HG03439 (cell line): Measurements from ENCODE around the gene FAM20C.

Experiments
- ATAC-seq: cut with Tn5 transposase; IDR thresholded peaks from one replicate; pipeline ENCODE4 v1.9.1; 2021; ENCODE audit warnings: mild to moderate bottlenecking, moderate library complexity; ENCODE audit not compliant: unreplicated experiment

Gene FAM20C

DNA sequence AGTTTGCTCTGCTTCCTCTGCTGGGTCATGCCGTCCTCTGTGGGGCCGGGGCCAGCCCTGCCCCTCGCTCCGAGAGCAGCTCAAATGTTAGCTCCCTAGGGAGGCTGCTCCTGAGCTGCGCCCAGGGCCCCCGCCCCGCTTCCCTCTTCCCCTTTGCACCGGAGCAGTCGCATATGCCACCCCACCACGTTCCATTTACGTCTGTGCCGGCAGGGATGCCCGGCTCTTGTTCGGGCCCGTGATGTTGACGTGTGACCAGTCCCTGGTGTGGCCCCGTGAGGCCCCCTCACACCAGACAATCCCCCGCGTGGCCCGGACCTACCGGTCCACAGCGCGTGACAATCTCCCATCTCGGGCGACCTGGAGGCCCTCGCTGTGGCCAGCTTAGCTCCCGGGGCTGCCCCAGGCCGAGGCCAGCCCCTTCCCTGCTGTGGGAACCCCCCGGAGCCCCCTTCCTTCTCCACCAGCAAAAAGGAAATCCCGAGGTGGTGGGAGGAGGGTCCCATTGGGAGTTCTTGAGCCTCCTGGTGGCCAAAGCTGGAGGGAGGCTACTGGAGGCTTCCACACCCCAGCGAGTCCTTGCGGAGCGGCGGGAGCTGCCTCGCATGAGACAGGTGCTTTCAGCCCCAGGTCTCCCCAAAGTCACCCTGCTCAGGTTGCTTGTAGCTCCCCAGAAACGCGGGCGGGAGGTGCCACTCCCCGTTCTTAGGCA, 15.2 kb downstream of the FAM20C start:
- ATAC-seq, result no peak

DNA sequence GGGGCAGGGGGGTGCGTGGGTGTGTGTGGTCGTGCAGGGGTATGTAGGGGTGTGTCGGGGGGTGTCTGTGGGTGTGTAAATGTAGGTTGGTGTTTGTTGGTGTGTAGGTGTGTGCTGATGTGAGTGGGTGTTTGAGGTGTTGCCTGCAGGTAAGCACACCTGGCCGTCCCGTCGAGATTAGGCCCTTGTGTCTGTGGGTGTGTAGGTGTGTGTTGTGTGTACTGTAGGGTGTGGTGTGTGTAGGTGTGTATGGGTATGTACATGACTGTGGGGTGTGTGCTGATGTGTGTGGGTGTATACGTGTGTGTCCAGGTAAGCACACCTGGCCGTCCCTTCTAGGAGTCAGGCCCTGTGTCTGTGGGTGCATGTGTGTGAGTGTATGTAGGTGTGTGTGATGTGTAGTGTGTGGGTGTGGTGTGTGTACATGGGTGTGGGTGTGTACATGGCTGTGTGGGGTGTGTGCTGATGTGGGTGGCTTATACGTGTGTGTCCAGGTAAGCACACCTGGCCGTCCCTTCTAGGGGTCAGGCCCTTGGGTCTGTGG, 15.8 kb downstream of the FAM20C start:
- no peak for ATAC-seq

DNA sequence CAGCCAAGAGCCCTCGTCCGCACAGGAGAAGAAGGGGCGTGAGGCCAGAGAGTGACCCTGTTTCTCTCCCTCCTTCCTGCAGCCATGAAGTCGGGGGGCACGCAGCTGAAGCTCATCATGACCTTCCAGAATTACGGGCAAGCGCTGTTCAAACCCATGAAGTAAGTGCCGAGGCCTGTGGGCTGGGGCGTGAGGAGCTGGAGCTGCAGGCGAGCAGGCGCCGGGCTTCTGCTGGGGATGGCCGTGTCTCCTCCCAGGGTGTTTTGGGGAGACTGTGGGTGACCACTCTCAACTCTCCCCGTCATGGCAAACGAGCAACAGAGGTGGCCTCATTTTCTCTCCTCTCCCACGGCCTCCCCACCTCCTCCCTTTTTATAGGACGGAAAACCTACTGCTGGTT, 16.4 kb downstream of the FAM20C start:
- no peak for ATAC-seq

DNA sequence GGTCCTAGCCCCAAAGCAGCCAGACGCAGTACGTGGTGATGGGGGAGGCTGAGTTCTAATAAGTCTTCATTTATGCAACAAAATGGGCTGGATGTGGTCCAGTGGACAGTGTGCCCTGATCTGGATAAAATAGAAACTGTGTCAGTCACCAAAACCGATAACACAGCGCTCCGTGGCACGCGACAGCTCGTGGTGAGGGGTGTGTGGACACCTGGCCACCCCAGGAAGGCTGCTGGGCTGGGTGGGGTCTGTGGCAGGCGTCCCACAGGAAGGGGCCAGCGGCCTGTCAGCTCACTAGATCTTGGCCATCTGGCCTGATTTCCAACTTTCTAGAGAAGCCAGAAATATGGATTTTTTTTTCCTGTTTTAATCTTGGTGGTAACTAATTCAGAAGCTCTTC, 17.0 kb downstream of the FAM20C start:
- ATAC-seq, result no peak

DNA sequence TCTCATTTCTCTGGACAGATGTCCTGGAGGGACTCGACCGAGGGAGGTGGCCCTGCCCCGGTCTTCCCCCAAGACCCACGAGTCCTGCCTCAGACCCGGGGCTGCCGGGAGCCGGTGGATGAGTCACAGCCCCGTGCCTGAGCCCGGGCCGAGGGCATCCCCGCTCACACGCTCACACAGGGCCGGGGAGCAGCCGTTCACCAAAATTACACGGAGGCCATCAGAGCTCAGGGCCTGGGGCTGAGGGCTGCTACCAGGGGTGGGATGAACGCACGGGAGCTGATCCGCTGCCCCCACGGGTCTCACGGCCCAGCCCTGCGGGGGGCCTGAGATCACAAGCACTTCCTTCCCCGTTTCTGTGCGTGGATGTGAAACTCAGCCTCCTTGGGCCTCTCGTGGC, 17.5 kb downstream of the FAM20C start:
- no peak for ATAC-seq

DNA sequence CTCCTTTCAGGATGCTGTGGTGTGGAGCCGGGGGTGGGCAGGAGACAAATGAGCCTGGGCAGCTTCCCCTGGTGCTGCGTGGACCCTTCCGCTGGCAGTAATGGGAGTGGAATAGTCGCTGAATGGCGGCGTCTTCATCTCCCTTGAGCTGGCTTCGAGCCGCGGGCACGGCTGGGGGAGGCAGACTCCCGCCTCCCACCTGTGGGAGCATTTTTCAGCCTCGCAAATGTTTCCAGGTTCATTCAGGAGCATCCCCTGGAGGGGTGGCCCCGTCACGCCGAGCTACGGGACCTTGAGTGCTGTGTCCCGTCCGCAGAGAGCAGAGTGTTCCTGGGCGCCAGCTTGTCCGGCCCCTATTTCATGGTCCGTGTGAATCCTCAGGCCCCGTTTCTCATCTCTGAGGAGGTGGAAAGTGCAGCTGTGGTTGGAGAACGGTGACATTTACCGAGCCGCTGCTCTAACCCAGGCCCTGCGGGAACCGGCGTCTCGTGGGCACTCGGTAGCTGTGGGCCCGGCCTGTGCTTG, 18.1 kb downstream of the FAM20C start:
- ATAC-seq, result no peak

DNA sequence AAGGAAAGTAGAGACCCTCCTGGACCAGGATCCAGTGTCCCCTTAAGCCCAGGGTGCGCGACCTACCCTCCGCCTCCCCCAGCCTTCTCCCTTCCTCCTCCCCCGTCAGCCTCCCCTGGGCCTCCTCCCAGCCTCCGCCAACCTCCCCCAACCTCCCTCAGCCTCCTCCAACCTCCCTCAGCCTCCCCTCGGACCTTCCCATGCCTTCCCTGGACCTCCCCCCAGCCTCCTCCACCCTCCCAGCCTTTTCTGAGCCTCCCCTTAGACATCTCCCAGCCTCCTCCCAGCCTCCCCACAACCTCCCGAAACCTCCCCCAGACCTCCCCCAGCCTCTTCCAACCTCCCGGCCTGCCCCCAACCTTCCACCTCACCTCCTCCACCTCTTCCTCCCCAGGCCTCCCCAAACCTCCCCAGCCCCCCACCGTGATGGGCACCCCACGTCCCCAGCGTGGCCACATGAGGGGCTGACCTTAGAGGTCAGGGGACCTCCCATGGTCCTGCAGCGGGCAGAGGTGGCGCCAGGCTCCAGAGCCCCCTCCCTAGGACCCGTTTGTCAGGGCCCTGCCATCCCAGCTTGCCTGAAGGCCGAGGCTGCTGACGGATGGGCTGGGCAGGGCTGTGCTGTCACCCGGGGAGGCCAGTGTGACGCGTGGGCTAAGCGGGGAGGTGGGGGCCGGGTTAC, 18.8 kb downstream of the FAM20C start:
- ATAC-seq, result no peak

DNA sequence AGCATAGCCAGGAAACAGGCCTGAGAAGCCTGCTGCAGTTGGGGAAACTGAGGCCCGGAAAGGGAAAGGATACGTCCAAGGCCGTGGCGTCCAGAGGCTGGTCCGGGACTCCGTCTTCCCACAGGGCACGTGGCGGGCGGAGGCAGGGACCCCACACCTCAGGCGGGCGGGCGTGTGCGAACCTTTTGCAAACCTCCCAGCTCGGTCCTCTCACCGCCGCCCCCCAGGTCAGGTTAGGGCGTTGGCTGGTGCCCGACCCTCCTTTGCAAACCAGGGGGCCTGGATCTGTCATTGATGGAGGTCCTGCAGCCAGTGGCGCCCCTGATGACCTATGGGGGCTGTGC, 19.3 kb downstream of the FAM20C start:
- no peak for ATAC-seq

DNA sequence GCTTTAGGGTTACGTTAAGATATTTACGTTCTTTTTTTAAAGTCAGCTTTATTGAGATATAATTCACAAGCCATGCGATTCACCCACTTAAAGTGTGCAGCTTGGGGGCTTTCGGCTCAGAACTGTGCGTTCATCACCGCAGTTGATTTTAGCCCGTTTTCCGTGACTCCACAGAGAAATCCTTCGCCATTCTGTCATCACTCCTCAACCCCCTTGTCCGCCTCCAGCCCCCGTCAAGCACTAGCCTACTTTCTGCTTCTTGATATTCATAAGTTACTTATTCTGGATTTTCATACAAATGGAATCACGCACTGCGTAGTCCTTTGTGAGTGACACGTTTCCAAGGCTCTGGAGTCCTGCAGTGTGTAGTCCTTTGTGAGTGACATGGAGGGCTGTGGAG, 20.4 kb downstream of the FAM20C start:
- ATAC-seq, result no peak

DNA sequence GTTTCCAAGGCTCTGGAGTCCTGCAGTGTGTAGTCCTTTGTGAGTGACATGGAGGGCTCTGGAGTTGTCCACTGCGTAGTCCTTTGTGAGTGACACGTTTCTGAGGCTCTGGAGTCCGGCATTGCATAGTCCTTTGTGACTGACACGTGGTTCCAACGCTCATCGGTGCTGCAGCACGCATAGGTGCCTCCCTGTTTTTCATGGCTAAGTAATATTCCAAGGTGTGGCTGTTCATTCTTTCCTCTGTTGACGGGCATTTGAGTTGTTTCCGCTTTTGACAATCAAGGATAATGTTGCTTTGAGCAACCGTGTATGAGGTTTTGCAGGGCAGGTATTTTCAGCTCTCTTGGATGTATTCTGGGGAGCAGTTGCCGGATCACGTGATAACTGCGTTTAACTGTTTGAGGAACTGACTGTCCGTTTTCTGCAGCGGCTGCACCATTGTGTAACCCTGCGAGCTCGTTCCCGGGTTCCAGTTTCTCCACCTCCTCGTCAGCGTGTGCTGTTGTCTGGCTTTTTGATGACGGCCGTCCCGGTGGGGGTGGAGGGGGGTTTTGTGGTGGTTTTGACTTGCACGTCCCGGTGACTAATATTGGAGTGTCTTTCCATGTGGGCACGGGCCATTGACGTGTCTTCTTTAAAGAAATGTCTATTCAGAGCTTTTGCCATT, 21.1 kb downstream of the FAM20C start:
- ATAC-seq, result no peak

DNA sequence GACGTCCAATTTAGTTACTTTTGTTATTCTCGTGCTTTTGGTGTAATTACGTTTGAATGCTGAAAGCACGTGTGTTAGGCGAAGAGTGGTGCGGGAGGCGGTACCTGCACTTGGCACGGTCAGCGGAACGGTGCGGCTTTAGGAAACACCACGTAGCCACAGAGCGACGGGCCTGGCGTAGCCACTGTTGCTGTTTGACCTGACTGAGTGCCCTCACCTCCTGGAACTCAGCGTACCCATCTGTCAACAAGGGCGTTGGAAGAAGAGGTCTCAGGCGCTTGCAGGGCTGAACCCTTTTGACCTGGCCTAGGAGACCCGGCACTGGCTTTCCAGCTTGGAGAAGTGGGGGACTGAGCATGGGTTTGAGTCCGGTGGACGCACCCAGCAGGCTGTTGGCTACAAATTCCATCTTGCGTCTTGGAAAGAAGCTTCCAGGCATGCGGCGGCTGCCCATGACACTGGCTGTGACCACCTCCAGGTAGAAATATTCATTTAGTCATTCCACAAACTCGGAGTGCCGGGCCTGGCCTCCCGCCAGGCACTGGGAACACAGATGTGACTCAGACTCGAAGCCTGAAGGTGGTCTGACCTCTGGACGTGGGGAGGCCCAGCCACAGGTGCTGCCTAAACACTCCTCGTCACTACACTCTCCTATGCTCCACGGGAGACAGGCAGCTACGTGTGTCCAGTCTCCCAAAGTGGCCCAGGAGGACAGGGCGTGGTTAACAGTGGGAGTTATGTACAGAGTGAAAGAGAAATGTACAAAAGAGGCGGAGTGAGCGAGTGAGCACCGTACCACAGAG, 22.2 kb downstream of the FAM20C start:
- ATAC-seq, result no peak

DNA sequence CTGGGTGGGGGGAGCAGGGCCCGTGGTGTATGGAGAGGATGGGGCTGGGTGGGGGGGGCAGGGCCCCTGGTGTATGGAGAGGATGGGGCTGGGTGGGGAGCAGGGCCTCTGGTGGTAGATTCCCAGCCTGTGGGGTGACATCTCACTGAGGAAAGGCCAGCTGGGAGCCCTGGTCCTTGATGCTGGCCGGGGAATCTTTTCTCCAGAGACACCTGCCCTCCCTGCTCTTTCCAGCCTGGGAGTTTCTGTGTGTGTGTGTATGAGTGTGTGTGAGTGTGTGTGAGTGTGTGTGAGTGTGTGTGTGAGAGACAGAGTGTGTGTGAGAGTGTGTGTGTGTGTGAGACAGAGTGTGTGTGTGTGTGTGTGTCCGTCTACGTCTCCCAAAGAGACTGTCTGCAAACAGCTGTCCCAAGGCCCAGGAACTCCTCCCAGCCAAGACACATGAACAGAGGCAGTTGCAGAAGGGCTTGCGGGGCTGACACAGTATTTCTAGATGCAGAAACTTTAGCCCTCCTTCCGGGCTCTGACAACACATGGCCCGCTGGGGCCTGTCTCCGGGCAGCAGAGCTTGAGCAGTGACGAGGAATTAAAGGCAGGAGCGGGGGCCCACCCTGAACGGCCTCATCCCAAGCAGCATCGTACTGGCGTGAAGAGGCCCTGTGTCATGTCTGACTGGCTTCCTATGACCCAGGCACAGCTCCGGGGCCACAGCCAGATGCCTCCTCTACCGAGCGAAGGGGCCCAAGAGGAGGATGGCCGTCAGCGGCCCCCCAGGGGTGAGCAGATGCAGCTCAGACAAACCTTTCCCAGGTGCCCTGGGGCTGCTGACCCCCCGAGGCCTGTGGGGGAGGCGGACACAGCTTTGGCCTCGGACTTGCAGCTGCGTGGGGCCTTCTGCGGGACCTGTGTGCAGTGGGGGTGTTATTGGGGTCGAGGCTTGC, 24.3 kb downstream of the FAM20C start:
- no peak for ATAC-seq

DNA sequence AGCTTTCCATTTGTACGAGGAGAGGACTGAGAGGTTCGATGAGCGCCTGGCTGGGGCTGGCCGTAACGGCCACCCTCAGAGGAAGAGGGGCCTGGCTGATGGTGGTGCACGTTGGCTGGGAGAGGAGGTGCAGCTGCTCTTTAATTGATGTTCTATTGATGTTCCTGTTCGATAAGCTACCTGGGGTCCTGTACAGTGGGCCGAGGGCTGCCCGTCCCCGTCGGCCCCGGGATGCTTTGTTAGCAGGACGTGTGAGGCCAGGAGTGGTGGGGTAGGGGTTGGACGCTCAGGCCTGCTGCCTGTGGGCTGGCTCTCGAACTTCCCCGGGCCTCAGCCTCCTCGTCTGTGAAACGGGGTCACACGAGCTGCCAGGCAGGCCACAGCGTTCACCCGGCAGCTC, 25.4 kb downstream of the FAM20C start:
- no peak for ATAC-seq

DNA sequence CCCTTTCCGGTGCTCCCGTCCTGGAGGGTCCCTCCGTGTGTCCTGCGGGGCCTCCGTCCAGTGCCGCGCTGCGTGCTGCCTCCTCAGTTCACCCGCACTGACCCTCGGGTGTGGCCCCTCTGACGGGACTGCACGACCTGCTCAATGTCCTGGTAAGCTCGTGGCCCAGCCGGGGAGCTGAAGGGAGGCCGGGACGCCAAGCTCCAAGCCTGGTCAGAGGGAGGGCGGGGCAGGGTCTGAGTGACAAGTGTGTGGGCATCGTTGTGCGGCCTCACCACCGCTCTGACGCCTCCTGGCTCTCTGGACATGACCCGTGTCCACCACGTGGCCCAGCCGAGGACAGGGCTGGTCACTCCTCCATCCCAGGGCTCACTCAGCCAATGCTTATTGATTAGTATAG, 25.9 kb downstream of the FAM20C start:
- ATAC-seq, result no peak

DNA sequence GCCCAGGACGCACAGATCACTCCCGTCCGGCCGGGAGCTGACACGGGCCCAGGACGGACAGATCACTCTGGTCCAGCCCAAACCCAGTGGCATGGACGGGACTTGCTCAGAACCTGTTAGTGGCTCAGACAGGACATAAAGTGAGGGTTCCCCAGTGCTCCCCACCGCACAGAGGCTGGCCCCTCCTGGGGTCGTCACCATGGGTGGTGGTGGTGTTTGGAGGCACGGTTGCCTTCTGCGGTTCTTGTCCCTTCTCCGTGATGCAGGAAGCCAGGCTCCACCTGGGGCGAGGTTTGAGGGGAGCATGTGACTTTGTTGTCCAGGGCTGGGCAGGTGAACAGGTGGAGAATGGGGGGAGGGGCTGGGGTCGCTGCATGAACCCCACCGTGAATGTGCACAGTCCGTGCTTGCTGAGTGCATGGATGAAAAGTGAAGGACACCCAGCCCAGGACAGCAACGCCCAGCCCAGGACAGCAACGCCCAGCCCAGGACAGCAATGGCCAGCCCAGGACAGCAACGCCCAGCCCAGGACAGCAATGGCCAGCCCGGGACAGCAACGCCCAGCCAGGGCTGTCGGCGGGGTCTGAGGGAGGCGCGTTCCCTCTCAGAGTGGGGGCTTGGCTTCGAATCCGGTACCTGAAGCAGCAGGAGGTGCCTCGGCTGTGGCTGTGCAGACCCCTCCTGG, 26.7 kb downstream of the FAM20C start:
- ATAC-seq, result no peak

DNA sequence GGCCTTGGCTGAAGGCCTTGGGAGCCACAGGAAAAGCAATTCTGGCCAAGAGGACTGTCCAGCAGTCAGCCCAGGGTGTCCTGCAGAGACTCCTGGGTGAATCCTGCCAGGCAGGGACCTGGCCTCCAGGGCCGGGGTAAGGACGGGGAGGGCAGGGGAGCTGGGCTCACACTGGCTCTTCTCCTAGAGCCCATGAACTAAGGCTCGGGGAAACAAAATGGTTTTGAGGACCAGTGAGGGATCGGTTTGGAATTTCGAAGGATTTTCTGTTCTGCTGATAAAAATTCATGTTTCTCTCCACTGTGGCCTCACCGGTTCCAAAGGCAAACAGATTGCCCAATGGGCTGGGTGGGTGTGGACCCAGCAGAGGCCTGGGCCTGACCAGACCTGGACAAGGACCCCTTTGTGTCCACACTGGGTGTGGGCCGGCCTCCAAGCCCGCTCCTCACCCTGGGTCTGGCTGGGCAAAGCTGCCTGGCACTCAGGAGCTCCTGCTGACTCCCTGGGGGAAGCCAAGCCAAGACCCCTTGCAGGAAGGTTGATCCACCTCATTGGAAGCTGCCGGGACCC, 27.3 kb downstream of the FAM20C start:
- ATAC-seq, result no peak

DNA sequence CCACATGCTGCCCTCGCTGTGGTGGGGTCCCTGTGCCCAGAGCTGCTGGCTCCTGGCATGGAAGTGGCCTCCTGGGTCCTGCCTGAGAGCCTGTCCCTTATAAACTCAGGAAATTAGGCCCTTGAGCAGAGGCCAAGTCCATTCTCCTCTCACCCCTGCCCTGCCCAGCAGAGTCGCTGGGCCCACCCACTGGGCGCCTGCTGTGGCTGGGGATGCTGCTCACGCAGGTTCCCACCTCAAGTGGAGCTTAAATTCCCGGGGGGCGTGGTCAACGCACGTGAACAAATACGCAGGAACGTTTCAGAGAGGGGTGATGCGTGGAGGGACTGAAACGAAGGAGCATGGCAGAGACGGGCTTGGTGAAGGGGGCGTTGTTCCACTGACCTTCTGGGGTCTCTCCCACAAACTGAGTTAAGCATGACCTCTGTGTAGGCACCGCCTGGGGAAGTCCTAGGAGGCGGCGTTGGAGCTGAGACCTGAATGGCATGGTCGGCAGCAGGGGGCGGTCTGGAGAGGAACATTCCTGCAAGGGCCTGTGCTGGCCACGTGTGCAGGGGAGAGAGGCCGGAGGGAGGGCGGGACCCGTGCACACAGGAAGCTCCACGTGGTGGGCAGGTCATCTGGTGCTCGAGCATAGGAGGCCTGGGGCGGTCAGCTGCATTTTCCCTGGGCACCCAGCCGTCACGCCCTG, 27.9 kb downstream of the FAM20C start:
- ATAC-seq, result no peak

DNA sequence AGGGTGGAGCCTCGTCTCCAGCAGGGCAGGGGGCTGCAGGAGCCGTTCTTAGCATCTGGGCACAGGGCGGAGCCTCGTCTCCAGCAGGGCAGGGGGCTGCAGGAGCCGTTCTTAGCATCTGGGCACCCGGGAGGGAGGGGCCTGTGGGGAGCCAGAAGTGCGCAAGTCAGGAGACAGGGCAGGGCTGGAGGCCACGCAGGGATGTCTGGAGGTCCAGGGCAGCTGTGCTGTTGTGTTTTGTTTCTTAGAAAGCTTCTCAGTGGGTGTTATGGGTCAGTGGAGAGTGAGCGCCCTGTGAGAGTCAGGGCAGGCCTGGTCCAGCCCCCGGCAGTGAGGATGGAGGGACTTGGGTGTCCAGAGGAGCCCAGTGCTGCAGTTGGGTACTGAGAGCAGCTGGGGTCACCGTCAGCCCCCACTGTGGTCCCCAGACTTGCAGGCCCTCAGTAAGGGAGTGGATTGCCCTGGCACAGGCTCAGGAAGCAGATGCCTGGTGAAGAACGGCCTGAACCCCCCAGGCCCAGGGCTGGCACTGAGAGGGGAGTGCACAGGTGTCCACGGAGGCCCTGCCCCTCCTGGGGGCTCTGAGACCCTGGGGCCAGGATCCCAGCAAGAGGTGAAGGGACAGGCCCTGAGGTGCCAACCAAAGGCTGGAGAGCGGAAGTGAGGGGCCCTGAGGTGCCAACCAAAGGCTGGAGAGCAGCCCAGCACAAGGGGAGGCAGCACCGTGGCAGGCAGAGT, 29.8 kb downstream of the FAM20C start:
- no peak for ATAC-seq
